WTC11 (cell line): ENCODE measurements around the gene HEXD. TPM values are rescaled to one million over a fixed set of nuclear protein-coding genes. Genes with fewer than 3 reads are reported as not detected.

ENCODE experiments used
- ATAC-seq: fragments of 200-7000 bp; cut with Tn5 transposase; 2 replicates; pipeline ENCODE4 v1.10.0; 2021; ENCODE audit warnings: mild to moderate bottlenecking, moderate library complexity
- CTCF ChIA-PET: fragments of 300-600 bp; sonication (Branson Sonifier 250); formaldehyde crosslinking; loops from one replicate; lab custom pipeline; 2021; ENCODE audit warnings: antibody characterized with exemption; lab: Charles Lee
- POLR2A ChIA-PET: fragments of 350-600 bp; sonication (Branson Sonifier 250); formaldehyde crosslinking; loops from one replicate; lab custom pipeline; 2021; ENCODE audit warnings: antibody characterized with exemption; lab: Charles Lee
- DNase-seq: peaks from one replicate; pipeline ENCODE4 v3.0.0; 2021; ENCODE audit warnings: low spot score
- H3K27ac Mint-ChIP-seq: 2 replicates; pipeline ENCODE4 v1.8.0; 2021; ENCODE audit warnings: mixed read lengths
- H3K27me3 Mint-ChIP-seq: 2 replicates; pipeline ENCODE4 v1.8.0; 2021; ENCODE audit warnings: low read depth, mild to moderate bottlenecking, moderate library complexity, mixed read lengths
- H3K36me3 Mint-ChIP-seq: 2 replicates; pipeline ENCODE4 v1.8.0; 2021; ENCODE audit warnings: mixed read lengths
- H3K4me1 Mint-ChIP-seq: 2 replicates; pipeline ENCODE4 v1.8.0; 2022; ENCODE audit warnings: mixed read lengths
- H3K4me3 Mint-ChIP-seq: 2 replicates; pipeline ENCODE4 v1.8.0; 2021; ENCODE audit warnings: mild to moderate bottlenecking, moderate library complexity, mixed read lengths
- H3K9me3 Mint-ChIP-seq: 2 replicates; pipeline ENCODE4 v1.8.0; 2021; ENCODE audit warnings: mixed read lengths
- AFF4 ChIP-seq: sonication (generic); formaldehyde crosslinking; IDR thresholded peaks from 2 replicates; pipeline ENCODE4 v1.8.1; 2023; ENCODE audit warnings: mild to moderate bottlenecking, missing genetic modification reagents, borderline replicate concordance
- ATF1 ChIP-seq: sonication (generic); formaldehyde crosslinking; IDR thresholded peaks from 2 replicates; pipeline ENCODE4 v1.8.1; 2023; ENCODE audit warnings: mild to moderate bottlenecking, moderate library complexity, missing genetic modification reagents
- CTCF ChIP-seq: fragments of 200-600 bp; IDR thresholded peaks from 2 replicates; pipeline ENCODE4 v1.8.0; 2022; ENCODE audit warnings: antibody characterized with exemption
- E2F5 ChIP-seq: sonication (generic); formaldehyde crosslinking; IDR thresholded peaks from 2 replicates; pipeline ENCODE4 v1.8.1; 2022; ENCODE audit warnings: mild to moderate bottlenecking, moderate library complexity, missing genetic modification reagents
- EMX1 ChIP-seq: fragments of 250-450 bp; sonication (Bioruptor Pico); IDR thresholded peaks from 2 replicates; pipeline ENCODE4 v1.8.0; 2021; ENCODE audit warnings: mild to moderate bottlenecking
- FOXJ3 ChIP-seq: sonication (generic); formaldehyde crosslinking; IDR thresholded peaks from 2 replicates; pipeline ENCODE4 v1.9.0; 2021; ENCODE audit warnings: missing genetic modification reagents, mild to moderate bottlenecking, borderline replicate concordance
- GRHL2 ChIP-seq: fragments of 250-450 bp; sonication (Bioruptor Pico); IDR thresholded peaks from 2 replicates; pipeline ENCODE4 v1.8.0; 2022; ENCODE audit warnings: mild to moderate bottlenecking, moderate library complexity; ENCODE audit not compliant: insufficient replicate concordance, severe bottlenecking
- GTF2I ChIP-seq: fragments of 250-450 bp; sonication (Bioruptor Pico); conservative IDR thresholded peaks from 2 replicates; pipeline ENCODE4 v1.4.0; 2021; ENCODE audit warnings: mild to moderate bottlenecking
- JUN ChIP-seq: sonication (generic); formaldehyde crosslinking; IDR thresholded peaks from 2 replicates; pipeline ENCODE4 v1.8.0; 2023; ENCODE audit warnings: mild to moderate bottlenecking, missing genetic modification reagents
- MYBL2 ChIP-seq: sonication (generic); formaldehyde crosslinking; IDR thresholded peaks from 2 replicates; pipeline ENCODE4 v1.8.1; 2023; ENCODE audit warnings: mild to moderate bottlenecking, moderate library complexity, missing genetic modification reagents
- NFATC4 ChIP-seq: fragments of 250-450 bp; sonication (Bioruptor Pico); IDR thresholded peaks from 2 replicates; pipeline ENCODE4 v1.9.0; 2021; ENCODE audit warnings: mild to moderate bottlenecking
- NFE2L1 ChIP-seq: sonication (generic); formaldehyde crosslinking; IDR thresholded peaks from 2 replicates; pipeline ENCODE4 v1.8.1; 2023; ENCODE audit warnings: missing genetic modification reagents
- OVOL2 ChIP-seq: fragments of 250-450 bp; sonication (Bioruptor Pico); IDR thresholded peaks from 2 replicates; pipeline ENCODE4 v1.9.0; 2021; ENCODE audit warnings: mild to moderate bottlenecking, borderline replicate concordance
- SMAD3 ChIP-seq: sonication (generic); formaldehyde crosslinking; IDR thresholded peaks from 2 replicates; pipeline ENCODE4 v1.8.0; 2022; ENCODE audit warnings: missing genetic modification reagents, mild to moderate bottlenecking, borderline replicate concordance
- TEAD4 ChIP-seq: sonication (generic); formaldehyde crosslinking; IDR thresholded peaks from 2 replicates; pipeline ENCODE4 v1.8.0; 2022; ENCODE audit warnings: mild to moderate bottlenecking, missing genetic modification reagents
- ZNF512 ChIP-seq: sonication (generic); formaldehyde crosslinking; IDR thresholded peaks from 2 replicates; pipeline ENCODE4 v1.8.1; 2022; ENCODE audit warnings: missing genetic modification reagents, borderline replicate concordance
- ZNF532 ChIP-seq: fragments of 250-450 bp; sonication (Bioruptor Pico); IDR thresholded peaks from 2 replicates; pipeline ENCODE4 v1.9.0; 2021; ENCODE audit warnings: mild to moderate bottlenecking, borderline replicate concordance
- total RNA-seq: library from RNA; stranded (reverse); gene quantifications from 3 replicates; pipeline ENCODE4 v1.2.3, GENCODE V29; 2021

HEXD gene
- total RNA-seq, 1 experiment from 2014 or later, result 36.0 TPM

GRCh38 chr17:82389379-82389778 is 28.8 kb upstream of the HEXD start (continued):
- TF ChIP-seq AFF4, result no peak
- TF ChIP-seq EMX1 (CRISPR knock-in tag), result no peak
- no peak for TF ChIP-seq NFATC4 (CRISPR knock-in tag)

- Mint-ChIP-seq H3K36me3 (no peaks in the 10 kb centered on the region), H3K4me3 (no peak overlapping the region), H3K27me3 (no peaks in the 10 kb centered on the region), H3K27ac (no peak overlapping the region), H3K4me1 (no peaks in the 10 kb centered on the region), H3K9me3 (no peaks in the 10 kb centered on the region)
- ChIA-PET POLR2A (no interaction called here), CTCF (no interaction called here)
- TF ChIP-seq JUN (CRISPR knock-in tag), result no peak
- no peak for TF ChIP-seq NFE2L1 (CRISPR knock-in tag)
- no peak for TF ChIP-seq ZNF512 (CRISPR knock-in tag)
- DNase-seq (no peak), ATAC-seq (no peak)
Observed at GRCh38 chr17:82390015-82390859, 27.9 kb upstream of the HEXD start.

GRCh38 chr17:82390860-82391435 is 27.2 kb upstream of the HEXD start:
- no peaks in the 10 kb centered on the region for H3K36me3 Mint-ChIP-seq
- no peaks in the 10 kb centered on the region for H3K27me3 Mint-ChIP-seq
- no peak overlapping the region for H3K4me3 Mint-ChIP-seq
- POLR2A ChIA-PET, result no interaction called here
- no peaks in the 10 kb centered on the region for H3K4me1 Mint-ChIP-seq
- H3K9me3 Mint-ChIP-seq, result no peaks in the 10 kb centered on the region
- H3K27ac Mint-ChIP-seq, result no peak overlapping the region
- DNase-seq, result no peak
- CTCF ChIA-PET, result no interaction called here
- ATAC-seq, result no peak
- no peak for TF ChIP-seq GRHL2 (CRISPR knock-in tag)
- TF ChIP-seq ATF1 (CRISPR knock-in tag), result no peak
- TF ChIP-seq TEAD4 (CRISPR knock-in tag), result no peak
- TF ChIP-seq GTF2I, result no peak
- TF ChIP-seq E2F5, result no peak
- no peak for TF ChIP-seq CTCF
- no peak for TF ChIP-seq NFATC4 (CRISPR knock-in tag)
- no peak for TF ChIP-seq OVOL2 (CRISPR knock-in tag)
- no peak for TF ChIP-seq SMAD3 (CRISPR knock-in tag)
- no peak for TF ChIP-seq ZNF532 (CRISPR knock-in tag)
- TF ChIP-seq MYBL2, result no peak
- no peak for TF ChIP-seq FOXJ3 (CRISPR knock-in tag)
